GM18867 (cell line): ENCODE data around the gene OR4K17.
"Not testable (repeated sequence)": the region's sequence is repeated elsewhere in the genome, so short reads cannot be mapped to it uniquely, and the experiment has no call there.

Experiments
- ATAC-seq: cut with Tn5 transposase; IDR thresholded peaks from one replicate; pipeline ENCODE4 v1.9.1; 2021; ENCODE audit warnings: mild to moderate bottlenecking, moderate library complexity; ENCODE audit not compliant: unreplicated experiment

The OR4K17 gene, protein sequence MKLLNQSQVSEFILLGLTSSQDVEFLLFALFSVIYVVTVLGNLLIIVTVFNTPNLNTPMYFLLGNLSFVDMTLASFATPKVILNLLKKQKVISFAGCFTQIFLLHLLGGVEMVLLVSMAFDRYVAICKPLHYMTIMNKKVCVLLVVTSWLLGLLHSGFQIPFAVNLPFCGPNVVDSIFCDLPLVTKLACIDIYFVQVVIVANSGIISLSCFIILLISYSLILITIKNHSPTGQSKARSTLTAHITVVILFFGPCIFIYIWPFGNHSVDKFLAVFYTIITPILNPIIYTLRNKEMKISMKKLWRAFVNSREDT

DNA sequence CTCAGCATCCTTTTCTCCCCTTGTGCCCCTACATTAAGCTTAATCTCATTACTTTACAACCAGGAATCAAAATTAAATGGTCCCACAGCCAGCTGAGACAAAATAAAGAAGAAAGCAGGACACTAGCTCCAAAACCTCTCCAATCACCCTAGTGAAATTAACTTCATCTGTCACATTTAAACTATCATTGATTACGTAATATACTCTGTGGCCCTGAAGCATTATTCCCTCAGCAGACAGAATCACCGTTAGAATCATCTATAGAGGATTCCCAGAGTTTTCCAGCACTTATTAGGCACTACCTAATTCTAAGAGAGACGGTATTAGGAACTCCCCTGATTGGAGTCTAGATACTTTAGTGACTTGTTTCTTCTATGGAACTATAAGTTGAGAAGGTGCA lies at the start of gene OR4K17:
TSS of gene OR4K17 (plus strand) at position 302 of the 400 bp plus-strand sequence. CDS start 6,761 bp downstream, outside the sequence.
- no peak for ATAC-seq

DNA sequence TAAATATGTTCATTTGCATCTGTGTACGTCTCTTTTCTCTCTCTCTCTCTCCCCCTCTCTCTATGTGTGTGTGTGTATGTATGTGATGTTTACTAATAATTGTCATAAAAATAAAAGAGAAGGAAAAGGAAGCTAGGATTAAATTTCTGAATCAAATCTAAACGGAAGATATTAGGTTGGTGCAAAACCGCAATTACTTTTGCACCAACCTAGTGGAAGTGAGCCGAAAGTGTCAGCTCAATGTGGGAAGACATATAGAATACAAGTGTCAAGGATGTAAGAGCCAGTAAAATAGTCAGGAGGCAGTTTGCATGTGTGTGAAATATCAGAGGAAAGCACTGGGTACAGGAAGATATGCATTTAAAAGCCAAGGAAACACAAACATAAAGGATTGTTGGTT lies 18.5 kb upstream of the OR4K17 start:
- no peak for ATAC-seq

DNA sequence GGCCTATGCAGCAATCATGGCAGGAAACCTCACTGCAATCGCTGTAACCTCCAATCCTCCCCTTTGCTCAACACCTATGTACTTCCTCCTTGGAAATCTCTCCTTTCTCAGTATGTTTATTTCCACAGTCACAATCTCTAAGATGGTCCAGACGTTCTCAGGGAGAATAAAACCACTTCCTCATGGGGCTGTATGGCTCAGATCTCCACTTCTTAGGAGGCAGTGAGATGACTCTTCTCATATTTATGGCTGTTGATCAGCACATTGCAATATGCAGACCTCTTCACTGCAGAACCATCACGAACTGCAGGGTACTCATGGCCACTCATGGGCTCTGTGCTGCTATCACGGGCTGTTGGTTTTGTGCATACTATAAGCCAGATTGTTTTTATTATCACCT lies 17.1 kb upstream of the OR4K17 start:
- no peak for ATAC-seq

DNA sequence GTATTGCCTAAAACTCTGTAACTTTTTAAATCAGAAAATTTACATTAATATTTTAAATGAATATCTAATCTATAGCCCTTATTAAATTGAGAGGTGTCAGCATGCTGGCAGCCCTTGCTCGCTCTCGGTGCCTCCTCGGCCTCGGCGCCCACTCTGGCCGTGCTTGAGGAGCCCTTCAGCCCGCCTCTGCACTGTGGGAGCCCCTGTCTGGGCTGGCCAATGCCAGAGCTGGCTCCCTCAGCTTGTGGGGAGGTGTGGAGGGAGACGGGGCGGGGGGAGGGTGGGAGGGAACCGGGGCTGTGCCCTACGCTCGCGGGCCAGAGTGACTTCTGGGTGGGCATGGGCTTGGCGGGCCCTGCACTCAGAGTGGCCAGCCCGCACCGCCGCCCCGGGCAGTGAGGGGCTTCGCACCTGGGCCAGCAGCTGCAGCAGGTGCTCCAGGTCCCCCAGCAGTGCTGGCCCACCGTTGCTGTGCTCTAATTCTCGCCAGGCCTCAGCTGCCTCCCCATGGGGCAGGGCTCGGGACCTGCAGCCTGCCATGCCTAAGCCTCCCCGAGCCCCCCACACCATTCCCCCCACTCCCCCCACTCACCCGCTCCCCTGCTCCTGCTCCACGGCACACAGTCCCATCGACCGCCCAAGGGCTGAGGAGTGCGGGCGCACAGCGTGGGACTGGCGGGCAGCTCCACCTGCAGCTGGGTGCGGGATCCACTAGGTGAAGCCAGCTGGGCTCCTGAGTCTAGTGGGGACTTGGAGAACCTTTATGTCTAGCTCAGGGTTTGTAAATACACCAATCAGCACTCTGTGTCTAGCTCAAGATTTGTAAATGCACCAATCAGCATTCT lies 11.4 kb upstream of the OR4K17 start:
- not testable (repeated sequence) for ATAC-seq

DNA sequence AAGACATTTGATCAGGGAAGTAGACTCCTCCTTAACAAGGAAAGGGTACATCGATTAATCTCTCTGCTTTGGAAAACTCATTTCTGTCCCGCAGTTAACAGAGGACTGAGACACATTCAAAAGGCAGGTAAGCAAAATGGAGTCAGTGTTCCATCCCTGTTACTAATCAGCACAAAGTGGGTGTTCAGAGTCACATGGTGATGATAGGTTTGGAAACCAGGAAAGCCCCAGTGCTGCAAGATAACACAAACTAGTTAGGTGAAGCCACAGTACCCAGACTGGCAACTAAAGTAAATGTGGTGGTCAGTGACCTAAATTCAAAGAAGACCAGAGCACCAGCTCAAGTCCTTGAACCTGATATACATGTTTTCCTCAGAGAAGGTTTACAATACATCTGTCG lies 1.8 kb downstream of the OR4K17 start:
- ATAC-seq = no peak

DNA sequence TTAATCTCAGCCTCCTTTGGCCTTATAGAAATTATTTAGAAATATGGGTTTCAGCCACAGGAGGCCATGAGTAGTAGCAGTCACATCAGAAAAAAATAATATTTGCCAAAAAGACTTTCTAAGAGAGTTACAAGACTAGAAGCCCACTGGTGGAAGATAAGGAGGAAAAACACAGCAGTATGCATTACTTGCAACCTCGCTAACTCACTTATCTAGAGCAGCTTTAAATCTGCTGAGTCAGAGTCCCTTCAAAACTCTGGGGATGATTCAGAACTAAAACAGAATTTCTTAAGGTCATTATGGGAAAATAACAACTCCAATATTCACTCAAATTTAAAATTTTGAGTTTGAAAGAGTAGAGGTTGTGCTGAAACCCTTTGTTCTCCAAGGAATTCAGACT lies 6.2 kb downstream of the OR4K17 start:
- no peak for ATAC-seq

DNA sequence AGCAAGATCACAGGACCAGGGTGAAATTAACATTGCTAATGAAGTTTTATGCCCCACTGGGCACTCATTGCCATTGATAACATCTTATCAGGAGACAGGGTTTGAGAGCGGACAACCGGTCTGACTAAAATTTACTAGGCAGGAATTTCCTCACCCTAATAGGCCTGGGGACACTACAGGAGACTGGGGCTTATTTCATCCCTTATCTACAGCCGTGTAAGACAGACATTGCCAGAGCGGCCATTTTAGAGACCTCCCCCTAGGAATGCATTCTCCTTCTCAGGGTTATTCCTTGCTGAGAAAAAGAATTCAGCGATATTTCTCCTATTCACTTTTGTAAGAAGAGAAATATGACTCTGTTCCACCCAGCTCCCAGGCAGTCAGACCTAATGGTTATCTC lies 8.3 kb downstream of the OR4K17 start:
- no peak for ATAC-seq

DNA sequence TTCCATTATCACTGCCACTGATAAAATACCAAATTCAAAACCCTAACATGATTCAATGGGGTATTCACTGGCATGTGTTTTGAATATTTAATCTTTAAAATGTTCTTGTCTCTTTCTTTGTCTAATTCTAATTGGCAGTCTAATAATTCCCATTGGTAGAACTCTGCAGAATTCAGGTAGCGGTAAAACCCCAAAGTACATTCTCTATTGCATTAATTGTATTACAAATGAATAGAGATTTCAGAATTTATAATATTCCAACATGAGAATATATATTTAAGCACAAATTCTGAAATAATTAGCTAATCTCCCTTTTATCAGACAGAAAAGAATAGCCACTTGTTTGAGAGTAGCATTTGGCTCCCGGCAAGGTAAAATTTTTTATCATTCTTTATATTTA lies 28.0 kb downstream of the OR4K17 start, which contains the start of gene OR4N5:
TSS of gene OR4N5 (plus strand) at position 301 of the 400 bp plus-strand sequence. CDS start 4,916 bp downstream, outside the sequence.
- ATAC-seq = no peak

DNA sequence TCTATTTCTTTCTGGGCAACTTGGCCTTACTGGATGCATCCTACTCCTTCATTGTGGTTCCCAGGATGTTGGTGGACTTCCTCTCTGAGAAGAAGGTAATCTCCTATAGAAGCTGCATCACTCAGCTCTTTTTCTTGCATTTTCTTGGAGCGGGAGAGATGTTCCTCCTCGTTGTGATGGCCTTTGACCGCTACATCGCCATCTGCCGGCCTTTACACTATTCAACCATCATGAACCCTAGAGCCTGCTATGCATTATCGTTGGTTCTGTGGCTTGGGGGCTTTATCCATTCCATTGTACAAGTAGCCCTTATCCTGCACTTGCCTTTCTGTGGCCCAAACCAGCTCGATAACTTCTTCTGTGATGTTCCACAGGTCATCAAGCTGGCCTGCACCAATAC lies 33.4 kb downstream of the OR4K17 start:
- no peak for ATAC-seq

DNA sequence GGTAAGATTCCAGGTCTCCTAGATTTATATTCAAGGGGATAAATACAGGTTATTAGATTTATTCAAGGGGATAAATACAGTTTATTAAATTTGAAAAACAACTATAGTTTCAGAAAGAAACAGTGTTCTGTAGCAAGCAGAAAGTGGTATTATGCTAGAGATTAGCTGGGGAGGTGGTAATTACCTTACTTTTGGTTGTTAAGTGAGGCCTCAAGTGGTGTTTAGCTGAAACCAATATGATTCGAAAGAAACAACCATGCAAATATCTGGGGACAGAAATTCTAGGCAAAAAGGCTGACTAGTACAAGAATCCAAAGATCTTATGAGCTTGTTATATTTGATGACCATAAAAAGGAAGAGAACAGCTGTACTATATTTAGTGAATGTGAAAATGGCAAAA lies 34.3 kb downstream of the OR4K17 start:
- no peak for ATAC-seq

DNA sequence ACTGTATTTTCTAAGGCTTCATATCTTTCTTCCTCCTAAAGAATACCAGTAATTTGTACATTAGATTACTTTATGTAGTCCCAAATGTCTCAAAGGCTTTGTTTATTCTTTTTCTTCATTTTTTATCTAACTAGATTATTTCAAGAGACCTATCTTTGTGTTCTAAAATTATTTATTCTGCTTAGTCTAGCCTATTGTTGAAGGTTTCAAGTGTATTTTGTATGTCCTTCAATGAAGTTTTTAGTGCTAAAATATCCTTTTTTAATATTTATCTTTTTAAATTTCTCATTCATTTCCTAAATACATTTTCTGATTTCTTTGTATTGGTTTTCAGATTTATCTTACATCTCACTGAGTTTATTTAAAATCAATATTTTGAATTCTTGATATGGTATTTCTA lies 53.9 kb downstream of the OR4K17 start:
- ATAC-seq = no peak

DNA sequence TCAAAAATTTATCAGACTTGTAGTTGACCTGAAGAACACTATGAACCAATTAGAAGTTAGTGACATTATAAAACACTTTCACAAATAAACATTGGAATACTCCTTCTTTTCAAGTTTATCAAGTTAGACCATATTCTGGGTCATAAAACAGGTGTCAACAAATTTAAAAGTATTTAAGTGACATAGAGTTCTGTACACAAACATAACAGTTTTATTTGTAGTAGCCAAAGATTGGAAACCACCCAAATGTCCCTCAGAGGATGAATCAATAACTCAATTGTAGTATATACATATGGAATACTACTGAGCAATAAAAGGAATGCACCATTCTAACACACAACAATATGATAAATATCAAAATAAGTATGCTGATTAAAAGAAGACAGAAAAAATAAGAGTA lies 56.6 kb downstream of the OR4K17 start:
- no peak for ATAC-seq

DNA sequence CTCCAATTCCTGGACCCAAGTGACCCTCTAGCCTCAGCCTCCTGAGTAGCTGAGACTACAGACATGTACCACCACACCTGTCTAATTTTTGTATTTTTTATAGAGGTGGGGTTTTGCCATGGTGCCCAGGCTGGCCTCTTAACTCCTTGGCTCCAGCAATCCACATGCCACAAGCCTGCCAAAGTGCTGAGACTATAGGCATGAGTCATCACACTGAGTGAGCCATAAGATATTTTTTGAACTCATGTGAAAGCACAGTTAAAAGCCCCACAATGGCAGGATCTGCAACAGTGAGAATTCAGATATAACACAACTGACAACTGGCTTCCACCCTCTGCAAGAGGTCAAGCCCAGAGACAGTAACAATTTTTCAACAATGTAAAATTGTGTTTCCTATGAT lies 59.3 kb downstream of the OR4K17 start:
- not testable (repeated sequence) for ATAC-seq
